Myocyte (in vitro differentiated cells): ENCODE results near the gene COL4A2. TPM values are rescaled to one million over a fixed set of nuclear protein-coding genes. Genes with fewer than 3 reads are reported as not detected.

ENCODE experiments used
- DNase-seq: peaks from one replicate; pipeline ENCODE4 v3.0.0-alpha.2; 2012; ENCODE audit warnings: low read depth
- total RNA-seq: library from RNA; depleted of rRNA; stranded (reverse); fragments of >200 nt; gene quantifications from 2 replicates; pipeline ENCODE4 v1.2.3, GENCODE V29; 2014

Gene COL4A2
- total RNA-seq, 1 donor from 2014 or later, result 71.7 TPM

DNA sequence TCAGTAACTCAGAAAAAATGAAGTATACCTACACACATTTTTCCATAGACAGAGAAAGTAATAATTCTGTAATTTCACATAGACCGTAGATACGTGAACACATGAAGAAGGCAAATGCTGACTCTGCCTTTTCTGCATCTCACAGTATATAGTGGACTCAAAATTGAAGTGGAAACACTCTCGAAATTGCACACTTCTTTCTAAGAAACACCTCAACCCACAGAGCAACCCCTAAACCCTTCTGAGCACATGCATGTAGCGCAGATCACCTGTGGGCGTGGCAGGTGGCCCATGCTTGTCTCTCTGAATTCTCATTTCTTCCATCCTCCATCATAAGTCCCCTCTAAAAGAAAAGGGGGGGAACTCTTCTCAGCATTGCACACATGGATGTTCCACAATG lies 34.9 kb upstream of the COL4A2 start:
- DNase-seq, result no peak

DNA sequence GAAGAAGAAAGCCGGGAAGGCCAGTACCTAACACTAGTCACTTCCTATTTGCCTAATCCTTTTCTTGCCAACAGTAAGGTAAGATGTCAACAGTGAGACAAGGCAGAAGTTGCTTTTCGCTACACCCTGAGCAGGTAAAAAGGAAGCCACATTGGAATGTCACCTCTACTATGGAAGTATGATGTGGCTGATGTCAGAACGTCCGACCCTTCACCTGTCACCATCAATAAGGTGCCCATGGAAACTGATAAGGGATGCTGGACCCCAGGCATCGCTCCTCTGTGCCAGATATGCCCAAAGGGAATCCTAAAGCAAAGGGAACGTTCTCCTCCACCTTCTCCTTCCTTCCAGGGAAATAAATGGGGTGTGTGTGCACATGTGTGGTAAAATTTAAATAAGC lies 34.4 kb upstream of the COL4A2 start:
- no peak for DNase-seq

DNA sequence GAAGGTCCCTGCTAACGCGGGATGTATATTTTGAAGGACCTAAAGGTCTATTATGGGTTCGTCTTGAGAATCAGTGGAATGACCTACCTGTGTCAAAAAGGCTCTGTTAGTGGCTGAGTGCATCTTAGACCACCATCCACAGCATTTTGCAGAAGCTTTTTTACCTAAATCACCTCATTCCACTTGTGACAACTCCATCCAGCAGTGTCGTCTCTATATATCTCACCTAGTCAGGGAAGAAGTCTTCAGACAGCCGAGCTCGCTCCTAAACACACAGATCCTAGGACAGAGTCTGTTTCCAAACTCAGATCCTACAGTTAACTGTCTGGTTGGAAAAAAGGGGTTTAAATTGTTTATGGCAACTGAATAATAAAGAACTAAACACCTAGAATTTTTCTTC lies 33.8 kb upstream of the COL4A2 start:
- no peak for DNase-seq

DNA sequence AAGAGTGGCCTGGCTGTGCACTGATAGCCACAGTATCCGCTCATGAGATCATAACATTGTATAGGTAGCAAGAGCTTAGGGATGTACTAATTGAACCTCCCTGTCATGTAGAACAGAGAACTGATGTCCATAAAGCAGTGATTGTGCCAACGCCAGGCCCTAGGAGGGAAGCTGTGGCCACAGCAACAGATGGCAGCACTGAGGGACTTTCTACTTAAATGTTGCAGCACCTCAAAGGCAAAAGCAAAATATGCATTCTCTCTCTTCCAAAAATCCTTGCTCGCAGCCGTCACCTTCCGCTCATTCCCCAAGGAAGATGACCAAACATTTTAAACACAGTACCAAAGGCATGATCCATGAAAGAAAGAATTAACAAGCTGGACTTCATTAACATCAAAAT lies 32.4 kb upstream of the COL4A2 start:
- DNase-seq, result no peak

DNA sequence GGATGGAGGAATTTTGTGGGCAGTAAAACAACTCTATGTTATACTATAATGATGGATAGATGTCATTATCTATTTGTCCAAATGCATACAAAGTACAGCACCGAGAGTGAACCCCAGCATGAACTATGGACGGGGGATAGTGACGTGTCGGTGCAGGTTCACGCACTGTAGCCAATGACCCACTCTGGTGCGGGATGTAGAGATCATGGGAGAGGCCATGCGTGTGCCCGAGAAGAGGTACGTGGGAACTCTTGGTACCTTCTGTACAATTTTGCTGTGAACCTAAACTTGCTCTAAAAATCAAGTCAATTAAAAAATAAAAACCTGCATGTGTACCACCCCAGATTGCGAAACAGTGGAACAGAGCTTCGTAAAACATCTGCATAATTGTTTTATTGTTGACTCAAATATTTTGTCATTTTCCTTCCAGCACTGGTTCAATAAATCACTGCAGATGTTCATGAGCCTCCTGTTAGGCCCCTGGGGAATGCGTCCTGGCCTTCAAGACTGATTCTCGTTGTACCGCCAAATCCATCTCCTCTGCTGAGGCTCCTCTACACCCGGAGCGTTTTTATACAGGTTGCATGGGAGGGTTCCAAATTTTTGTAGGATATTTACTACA lies 31.0 kb upstream of the COL4A2 start:
- DNase-seq, result no peak

DNA sequence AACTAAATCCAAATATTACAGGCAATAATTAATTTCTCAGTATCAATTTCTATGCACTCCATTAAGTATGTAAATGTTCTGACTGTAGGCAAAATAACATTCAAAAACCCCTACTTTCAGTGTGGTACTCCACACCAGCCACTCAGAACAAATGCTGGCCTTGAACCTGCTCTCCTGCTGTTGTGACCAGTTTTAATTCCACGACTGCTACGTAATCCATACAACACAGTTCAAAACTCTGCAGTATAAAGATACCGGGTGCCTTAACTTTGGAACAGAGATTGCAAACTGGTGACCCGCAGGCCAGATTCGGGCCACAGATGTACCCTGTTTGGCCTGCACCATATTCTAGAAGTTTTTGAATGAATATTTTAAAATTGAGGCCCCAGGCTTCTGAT lies 30.5 kb upstream of the COL4A2 start:
- DNase-seq, result no peak

DNA sequence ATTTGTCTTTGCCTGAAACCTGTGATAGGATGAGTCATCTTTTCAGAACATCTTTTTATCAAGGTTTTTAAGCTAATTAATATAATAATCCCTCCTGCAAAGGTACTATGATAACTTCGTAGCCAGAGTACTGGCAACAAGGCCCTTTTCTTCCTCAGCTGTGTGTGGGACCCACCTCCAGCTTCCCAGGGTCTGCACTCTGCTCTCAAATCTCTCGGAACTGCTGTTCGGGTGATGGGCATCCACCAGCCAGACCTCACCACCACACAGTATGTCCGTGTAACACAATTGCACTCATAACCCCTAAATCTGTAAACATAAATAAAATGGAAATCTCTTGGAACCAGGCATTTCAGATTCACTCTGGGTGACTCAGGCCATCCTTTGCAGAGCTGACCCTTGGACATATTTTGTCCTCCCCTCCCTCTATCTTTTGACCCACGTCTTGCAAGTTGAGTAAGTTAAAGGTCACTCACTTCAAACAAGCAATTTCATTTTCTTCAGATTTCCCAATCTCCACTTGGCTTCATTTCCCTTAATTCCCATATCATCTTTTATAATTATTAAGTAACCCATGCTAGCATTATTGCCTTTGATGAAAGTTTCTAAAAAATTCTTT lies 29.6 kb upstream of the COL4A2 start:
- no peak for DNase-seq

DNA sequence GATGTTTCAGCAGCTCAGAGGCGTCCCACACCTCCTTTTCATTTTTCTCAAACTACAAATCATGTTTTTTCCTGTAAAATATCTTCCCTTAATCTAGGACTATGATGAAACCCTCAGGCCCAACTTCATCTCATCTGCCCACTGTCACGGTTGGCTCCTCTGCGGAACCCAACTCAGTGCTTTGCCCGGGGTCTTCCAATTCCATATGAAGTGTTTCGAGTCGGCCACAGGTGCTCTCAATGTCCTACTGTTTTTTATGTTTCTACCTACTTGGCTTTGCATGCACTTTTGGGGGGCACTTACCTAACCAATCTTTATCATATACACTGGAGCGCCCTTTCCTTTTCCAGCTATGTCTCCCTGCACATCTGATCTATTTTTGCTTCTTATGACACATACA lies 28.2 kb upstream of the COL4A2 start:
- DNase-seq, result no peak

DNA sequence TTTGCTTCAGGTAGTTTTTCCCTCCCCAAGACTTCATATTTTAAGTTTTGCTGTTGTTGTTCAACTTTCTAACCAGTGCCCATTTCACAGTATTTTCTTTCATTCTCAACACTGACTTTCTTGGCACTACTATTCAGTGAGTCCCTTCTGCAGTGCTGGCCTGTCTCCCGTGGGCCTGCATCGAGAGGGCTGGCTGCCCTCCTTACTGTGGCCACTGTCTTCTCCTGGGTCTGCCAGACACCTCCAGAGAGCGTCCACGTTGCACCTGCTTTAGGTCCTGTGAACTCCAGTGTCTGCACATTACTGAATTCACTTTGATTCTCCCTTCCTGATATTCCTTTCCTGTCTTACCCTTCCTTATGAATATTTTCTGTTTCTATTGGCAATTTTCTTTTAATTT lies 27.4 kb upstream of the COL4A2 start:
- no peak for DNase-seq

DNA sequence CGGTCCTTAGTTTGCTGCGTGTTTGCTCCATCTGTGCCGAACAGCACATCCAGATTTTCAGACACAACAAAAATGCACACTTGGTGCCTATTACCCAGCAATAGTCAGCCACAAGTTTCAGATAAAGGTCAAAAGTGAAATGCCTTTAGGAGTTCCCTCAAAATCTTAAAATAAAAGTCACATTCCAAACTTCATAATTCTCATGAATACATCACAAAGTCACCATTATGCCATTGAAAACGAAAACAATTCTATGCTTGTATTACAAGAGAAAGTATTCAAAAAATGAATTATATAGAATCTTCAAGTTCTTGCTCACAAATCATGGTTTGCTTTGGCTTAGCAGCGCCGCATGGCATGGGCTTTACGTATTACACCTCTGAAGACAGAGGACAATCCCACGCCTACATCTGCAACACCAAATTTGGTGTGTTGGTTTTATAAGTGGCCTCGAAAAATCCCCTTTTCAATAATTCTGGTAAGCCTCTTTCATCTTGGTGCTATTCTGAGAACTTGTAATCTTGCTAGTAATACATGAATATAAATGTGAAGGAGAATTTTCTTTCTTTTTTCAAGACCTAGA lies 26.8 kb upstream of the COL4A2 start:
- DNase-seq, result no peak

DNA sequence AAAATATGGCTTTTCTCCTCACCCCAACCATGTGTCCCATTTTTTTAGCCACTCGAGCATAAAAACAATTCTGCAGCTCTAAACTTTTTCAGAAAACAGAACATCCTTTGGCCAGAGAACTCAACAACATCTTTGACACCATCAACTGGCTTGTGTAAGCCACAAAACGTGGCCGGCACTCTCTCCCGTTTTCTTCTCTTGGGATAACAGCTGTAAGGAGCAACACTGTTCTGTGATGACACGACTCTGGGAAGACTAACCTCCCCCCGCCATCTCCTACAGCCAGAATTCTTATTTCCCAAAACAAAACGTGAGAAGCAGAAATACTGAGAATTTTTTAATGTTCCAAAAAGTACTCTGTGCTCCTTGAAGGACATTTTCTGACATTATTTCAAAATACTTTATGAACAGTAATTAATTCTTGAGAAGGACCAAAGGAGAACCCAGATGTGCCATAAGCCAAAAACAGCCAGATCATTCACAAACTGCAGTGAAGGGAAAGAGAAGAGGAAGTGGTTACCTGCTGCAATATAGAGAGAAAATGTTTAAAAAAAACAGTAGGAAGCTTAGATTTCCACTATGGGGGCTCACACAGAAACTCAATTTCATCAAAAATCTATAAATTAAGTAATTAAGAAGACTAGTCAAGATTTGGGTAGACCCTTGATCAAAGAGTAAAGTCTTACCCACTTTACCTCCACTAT lies 25.9 kb upstream of the COL4A2 start:
- DNase-seq, result no peak

DNA sequence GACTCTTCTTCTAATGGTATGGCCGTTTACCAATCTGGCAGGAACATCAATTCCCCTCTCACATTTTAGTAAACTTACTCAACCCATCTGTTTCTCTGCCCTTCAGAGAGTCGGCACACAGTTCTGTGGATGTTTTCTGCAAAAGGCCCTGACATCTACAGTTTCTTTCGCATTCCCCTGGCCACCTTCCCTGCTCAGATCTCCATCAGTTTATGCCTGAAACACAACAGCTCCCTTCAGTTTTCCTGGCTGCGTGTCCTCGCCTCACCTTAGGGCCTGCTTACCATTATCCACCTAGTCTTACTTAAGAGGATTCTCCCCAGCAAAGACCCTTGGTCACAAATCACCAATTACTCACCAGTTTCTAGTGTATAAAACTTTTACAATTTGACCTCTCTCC lies 25.3 kb upstream of the COL4A2 start:
- DNase-seq, result no peak

DNA sequence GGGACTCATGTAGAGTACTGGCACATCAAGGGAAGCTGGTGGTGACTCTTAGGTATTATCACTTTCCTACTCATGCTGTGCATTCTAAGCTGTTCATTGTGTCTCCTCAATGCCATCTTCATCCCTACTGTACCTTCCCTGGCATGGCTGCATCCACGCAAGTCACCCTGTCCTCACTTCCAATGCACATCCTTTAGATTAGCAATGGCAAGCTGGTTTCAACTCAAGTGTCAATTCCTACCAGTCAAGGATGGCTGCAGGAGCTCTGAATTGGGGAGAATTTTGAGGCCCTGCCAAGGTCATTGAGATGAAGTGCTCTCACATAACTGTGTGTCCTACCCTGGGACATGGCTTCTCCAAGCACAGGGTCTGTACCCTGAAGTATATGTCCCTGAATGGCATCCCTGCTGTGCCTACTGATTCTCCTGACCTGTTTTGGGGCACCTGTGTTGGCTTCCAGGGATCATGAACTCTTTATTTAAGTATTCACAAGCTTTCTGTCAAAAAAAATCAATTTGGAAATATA lies 24.7 kb upstream of the COL4A2 start:
- DNase-seq, result no peak

DNA sequence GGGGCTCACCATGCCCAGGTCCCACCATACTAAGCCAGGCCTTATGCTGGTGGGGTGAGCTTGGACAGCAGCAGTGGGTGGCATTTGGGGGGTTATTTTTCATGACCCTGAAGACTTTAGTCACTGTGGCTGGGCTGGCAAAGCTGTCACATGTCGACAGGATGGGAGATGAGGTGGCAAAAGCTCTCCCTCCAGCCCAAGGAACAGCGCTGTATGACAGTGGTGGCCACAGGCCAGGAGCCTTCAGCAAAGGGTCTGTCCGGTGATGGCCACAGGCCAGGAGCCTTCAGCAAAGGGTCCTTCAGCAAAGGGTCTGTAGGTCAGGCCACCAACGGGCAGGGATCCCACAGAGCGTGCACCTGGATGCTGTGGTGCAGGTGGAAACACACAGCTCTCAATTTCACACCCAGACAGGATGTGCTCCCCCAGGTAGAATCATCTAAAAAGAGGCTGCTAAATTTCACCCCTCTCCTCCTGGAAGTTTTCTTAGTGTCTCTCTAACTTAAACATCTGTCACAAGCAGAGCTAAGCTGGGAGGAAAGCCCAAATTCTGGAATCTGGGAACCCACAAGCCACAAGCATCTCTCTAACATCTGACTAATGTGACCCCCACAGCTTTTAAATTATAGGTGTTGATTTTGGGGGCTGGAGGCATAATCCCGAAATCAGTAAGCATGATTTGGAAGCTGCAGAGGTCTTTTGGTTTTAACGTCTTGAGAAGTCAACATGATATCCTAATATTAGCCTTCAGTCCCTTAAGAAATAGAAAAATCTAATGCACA lies 23.2 kb upstream of the COL4A2 start:
- peak; percentile 40 for DNase-seq

DNA sequence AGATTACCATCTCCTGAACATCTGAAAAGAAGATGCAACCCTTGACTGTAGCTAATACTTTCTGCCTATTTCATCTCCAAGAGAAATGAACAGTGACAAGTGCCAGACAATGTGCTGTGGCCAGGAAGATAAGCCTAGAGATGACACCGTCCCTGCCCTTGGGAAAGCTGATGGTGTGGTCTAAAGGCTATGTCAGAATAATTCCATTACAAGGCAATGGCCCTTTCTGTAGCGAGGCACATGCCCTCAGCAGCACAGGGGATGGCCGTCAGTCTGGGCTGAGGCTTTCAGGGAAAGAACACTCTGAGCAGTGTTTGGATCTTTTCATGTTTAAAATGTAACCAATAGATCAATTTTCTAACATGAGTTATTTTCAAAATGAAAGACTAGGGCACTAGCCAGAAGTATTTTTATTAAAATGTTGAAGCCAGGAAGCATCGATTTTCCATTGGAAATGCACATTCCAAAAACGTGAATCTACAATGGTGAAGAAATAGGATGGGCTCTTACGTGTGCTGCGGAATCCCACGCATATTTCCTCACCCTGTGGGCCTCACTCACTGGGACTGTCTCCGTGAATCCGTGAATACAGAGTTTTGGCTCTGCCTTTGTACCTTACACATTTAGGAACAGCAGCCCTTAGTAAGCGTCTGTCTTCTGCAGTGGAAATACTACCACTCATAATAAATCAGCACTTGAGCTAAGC lies 22.2 kb upstream of the COL4A2 start:
- DNase-seq, result no peak

DNA sequence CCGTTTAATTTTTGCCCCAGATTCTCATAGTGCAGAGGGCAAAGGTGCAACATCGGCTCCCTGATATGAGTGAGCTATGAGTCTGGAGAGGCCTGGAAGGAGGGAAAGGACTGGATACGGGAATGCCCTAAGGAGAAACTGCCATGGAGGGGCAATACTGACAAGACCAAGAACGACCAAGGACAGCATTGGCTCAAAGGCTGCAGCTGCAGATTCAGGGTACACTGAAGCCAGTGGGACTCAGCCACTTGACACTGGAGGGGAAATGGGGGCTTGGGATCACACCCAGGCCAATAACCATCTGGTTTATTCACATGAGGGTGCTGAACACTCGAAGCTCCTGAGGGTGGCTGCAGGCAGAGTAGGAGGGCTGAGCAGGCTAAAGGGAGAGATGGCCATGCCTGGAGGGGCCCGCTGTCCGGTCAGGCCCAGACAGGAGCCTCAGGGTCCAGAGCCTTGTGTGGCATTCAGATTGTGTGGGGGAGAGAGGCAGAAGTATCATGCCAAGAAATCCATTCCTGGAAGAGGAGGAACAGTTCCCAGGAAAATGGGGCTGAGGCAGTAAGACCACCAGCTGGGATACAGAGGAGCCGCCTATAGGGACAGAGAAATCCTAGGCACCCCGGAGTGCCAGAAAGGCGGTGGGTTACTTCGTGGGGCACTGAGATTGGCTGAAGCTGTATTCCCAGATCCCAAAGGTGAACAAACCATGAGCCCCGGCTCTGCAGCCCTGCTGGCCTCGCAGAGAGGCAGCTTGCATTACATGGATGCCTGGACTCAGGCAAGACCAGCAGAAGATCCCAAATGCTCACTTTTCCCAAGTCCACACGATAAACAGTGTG lies 20.9 kb upstream of the COL4A2 start:
- no peak for DNase-seq

DNA sequence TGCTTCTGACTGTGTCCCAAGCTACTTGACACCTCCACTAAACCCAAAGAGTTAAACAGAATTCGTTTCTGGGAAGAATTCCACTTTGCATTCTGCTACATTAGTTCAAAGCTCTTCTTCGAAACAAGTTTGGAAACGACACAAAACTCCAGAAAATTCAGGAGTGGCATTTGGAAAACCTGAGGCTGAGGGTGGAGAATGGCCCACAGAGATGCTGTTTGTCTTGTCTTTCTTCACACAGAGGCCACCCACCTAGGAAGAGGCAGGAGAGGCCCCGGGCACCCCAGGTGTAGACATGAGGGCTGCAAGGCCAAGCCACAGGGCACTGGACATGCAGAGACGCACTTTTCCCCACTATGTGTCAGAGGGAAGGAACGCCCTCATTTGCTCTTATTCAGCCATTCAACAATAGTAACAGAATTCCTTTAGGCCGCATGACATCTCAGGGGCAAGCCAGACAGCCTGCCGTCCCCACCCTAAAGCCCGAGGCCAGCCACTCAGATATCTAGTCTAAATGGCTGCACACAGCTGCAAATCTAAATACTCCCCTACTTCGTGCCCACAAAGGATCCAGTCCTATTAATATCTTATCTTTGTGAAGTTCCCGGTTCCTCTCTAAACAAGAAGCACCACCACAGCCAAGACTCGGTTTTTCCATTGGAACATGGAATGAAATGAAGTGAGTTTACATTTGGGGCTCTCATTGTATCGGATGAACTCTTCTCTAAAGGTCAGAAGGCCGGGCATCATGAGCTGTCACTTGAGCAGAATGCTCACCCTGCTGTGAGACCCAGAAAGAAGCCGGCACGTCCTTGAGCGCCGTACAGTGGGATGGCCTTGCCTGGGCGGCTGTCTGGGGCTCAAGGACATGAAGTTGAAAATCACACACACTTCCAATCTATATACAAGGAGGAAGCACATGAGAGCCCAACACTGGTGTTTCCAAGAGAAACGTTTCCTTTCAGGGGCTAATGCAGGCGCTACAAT lies 20.0 kb upstream of the COL4A2 start:
- DNase-seq, result peak; percentile 73

DNA sequence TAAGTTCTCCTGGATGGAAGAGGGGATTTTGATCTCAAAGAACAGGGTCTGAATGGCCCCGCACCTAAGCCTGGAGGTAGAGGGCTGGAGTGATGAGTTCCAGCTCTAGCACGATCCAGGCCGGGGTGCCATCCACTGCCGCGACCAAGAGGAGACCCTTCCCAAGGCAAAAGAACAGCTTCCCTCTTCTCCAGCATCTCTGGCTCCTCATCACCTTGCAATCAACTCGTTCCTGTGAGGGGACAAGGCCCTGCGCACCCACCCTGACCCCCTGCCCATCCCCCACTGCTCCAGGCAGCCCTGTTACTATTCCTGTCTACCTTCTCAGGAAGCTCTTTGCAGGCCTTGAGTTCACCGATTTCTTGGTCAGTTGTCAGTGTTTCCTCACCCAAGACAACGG lies 17.9 kb upstream of the COL4A2 start:
- DNase-seq, result no peak

DNA sequence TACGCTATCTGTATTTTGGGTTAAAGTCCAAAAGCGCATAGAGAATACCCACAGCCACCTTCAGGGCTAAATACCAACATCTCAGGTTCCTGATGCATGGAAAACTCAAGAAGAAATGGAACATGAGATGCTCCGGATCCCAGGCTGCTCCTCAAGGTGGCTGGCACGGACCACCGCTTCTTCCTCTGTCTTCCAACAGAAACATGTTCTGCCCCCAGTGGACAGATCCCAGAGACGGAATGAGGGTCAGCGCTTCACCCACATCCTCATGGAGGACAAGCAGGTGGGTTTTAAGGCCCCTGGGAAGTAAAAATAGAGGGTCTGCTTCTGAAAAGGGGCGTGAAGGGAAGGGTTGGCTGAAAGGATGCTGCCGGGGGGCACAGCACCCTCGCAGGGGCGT lies 17.4 kb upstream of the COL4A2 start:
- no peak for DNase-seq
